ENCODE data around the gene CELF2.

- TF ChIP-seq CTCF (IDR thresholded peaks at IDR 0.05; ENCODE audit: low read depth, low read length, poor library complexity, severe bottlenecking) (no peak), EZH2phosphoT487 (IDR thresholded peaks at IDR 0.05; ENCODE audit: borderline replicate concordance, low read length) (no peak)
Measured at GRCh38 chr10:11153766-11154165, 136.1 kb downstream of the CELF2 start.

Measured in DOHH2 (cell line).